HG03432 (cell line): ENCODE data around the gene PARM1.

Experiments used
- ATAC-seq: cut with Tn5 transposase; IDR thresholded peaks from one replicate; pipeline ENCODE4 v1.9.1; 2021; ENCODE audit warnings: mild to moderate bottlenecking, moderate library complexity; ENCODE audit not compliant: unreplicated experiment

Gene PARM1

GRCh38 chr4:75025431-75025830 lies 92.5 kb downstream of the PARM1 start:
- ATAC-seq, result no peak

- ATAC-seq, result no peak
Measured at GRCh38 chr4:75028196-75028854, 95.4 kb downstream of the PARM1 start.

- no peak for ATAC-seq
Measured at GRCh38 chr4:75030028-75030427, 97.1 kb downstream of the PARM1 start.

- ATAC-seq, result peak; percentile 54
Measured at GRCh38 chr4:75030649-75031235, 97.8 kb downstream of the PARM1 start.

- ATAC-seq, result no peak
Measured at GRCh38 chr4:75031775-75032174, 98.9 kb downstream of the PARM1 start.

- ATAC-seq, result no peak
Measured at GRCh38 chr4:75034523-75034922, 101.6 kb downstream of the PARM1 start.

- no peak for ATAC-seq
Measured at GRCh38 chr4:75035321-75035720, 102.4 kb downstream of the PARM1 start.

- no peak for ATAC-seq
Measured at GRCh38 chr4:75036046-75036830, 103.3 kb downstream of the PARM1 start.

- ATAC-seq, result peak; percentile 57
Measured at GRCh38 chr4:75037252-75037651, 104.3 kb downstream of the PARM1 start.

- no peak for ATAC-seq
Measured at GRCh38 chr4:75038376-75038775, 105.5 kb downstream of the PARM1 start.

GRCh38 chr4:75040703-75041102 lies 107.8 kb downstream of the PARM1 start:
- no peak for ATAC-seq

GRCh38 chr4:75042601-75043208 lies 109.8 kb downstream of the PARM1 start:
- ATAC-seq, result no peak

GRCh38 chr4:75046226-75046625 lies 113.3 kb downstream of the PARM1 start:
- no peak for ATAC-seq

- no peak for ATAC-seq
Measured at GRCh38 chr4:75046641-75047040, 113.7 kb downstream of the PARM1 start.

GRCh38 chr4:75048208-75048879 lies 115.4 kb downstream of the PARM1 start:
- no peak for ATAC-seq

- ATAC-seq, result no peak
Measured at GRCh38 chr4:75051431-75051830, 118.5 kb downstream of the PARM1 start.

- ATAC-seq, result no peak
Measured at GRCh38 chr4:75053352-75053751, 120.4 kb downstream of the PARM1 start.

GRCh38 chr4:75054078-75054477 lies 121.2 kb downstream of the PARM1 start:
- ATAC-seq, result no peak

GRCh38 chr4:75056277-75056676 lies 123.4 kb downstream of the PARM1 start:
- ATAC-seq, result no peak

- no peak for ATAC-seq
Measured at GRCh38 chr4:75057369-75057768, 124.5 kb downstream of the PARM1 start.

GRCh38 chr4:75058486-75058885 lies 125.6 kb downstream of the PARM1 start:
- no peak for ATAC-seq
